Measurements from ENCODE around the gene SLC6A3. TPM values are rescaled to one million over a fixed set of nuclear protein-coding genes. Genes with fewer than 3 reads are reported as not detected.

SLC6A3 gene
- total and polyA plus RNA-seq, 4 donors: 0.30 to 1.1 (median 0.90) TPM

- no peak for TF ChIP-seq CTCF (IDR thresholded peaks at IDR 0.05; ENCODE audit: control extremely low read depth, extremely low read depth)
- Histone ChIP-seq H3K36me3 (ENCODE audit: control insufficient read depth in 4 of 4, insufficient read depth in 4 of 4, low read length in 4 of 4) (no peaks in the 10 kb centered on the region), H3K4me1 (ENCODE audit: control insufficient read depth in 5 of 5, insufficient read depth in 5 of 5, low read length in 5 of 5) (peaks cover 0 to 24% (median 5%) of the 10 kb centered on the region in 5 donors), H3K9ac (ENCODE audit: insufficient read depth in 1 of 2, low read length in 2 of 2) (no peak overlapping the region), H3K27ac (ENCODE audit: low read depth in 1 of 2, low read length in 1 of 2) (no peak overlapping the region), H3K27me3 (ENCODE audit: control insufficient read depth in 3 of 3, insufficient read depth in 3 of 3, low read length in 2 of 3) (peaks cover 0 to 24% (median under 1%) of the 10 kb centered on the region in 3 donors), H3K4me3 (no peak overlapping the region), H3K9me3 (ENCODE audit: control insufficient read depth in 4 of 4, insufficient read depth in 3 of 4, low read length in 3 of 4) (peaks cover 0 to 3% (median 0%) of the 10 kb centered on the region in 4 donors)
- no peak for ATAC-seq (ENCODE audit: insufficient read depth, low FRiP score)
- WGBS, 2 donors: 84 to 86% methylated on average over 17 of the region's 17 CpGs
- DNase-seq: no peak
Measured at GRCh38 chr5:1383344-1383743, 61.9 kb downstream of the SLC6A3 start.

- TF ChIP-seq CTCF (IDR thresholded peaks at IDR 0.05; ENCODE audit: control extremely low read depth, extremely low read depth): no peak
- no peaks in the 10 kb centered on the region for H3K36me3 ChIP-seq (ENCODE audit: control insufficient read depth in 4 of 4, insufficient read depth in 4 of 4, low read length in 4 of 4)
- 83 to 92% methylated on average over 18 of the region's 18 CpGs for WGBS, 2 donors
- peaks cover 0 to 14% (median 0%) of the 10 kb centered on the region in 3 donors for H3K27me3 ChIP-seq (ENCODE audit: control insufficient read depth in 3 of 3, insufficient read depth in 3 of 3, low read length in 2 of 3)
- no peaks in the 10 kb centered on the region for H3K9me3 ChIP-seq (ENCODE audit: control insufficient read depth in 4 of 4, insufficient read depth in 3 of 4, low read length in 3 of 4)
- peaks cover 0 to 29% (median 5%) of the 10 kb centered on the region in 5 donors for H3K4me1 ChIP-seq (ENCODE audit: control insufficient read depth in 5 of 5, insufficient read depth in 5 of 5, low read length in 5 of 5)
- no peak overlapping the region for H3K4me3 ChIP-seq
- DNase-seq: no peak
- ATAC-seq (ENCODE audit: insufficient read depth, low FRiP score): no peak
- no peak overlapping the region for H3K9ac ChIP-seq (ENCODE audit: insufficient read depth in 1 of 2, low read length in 2 of 2)
- H3K27ac ChIP-seq (ENCODE audit: low read depth in 1 of 2, low read length in 1 of 2): no peak overlapping the region
Measured at GRCh38 chr5:1382248-1382700, 63.0 kb downstream of the SLC6A3 start.

GRCh38 chr5:1381370-1382247 lies 63.6 kb downstream of the SLC6A3 start:
- Histone ChIP-seq H3K27me3 (ENCODE audit: control insufficient read depth in 3 of 3, insufficient read depth in 3 of 3, low read length in 2 of 3) (peaks cover 0 to 8% (median 0%) of the 10 kb centered on the region in 3 donors), H3K9ac (ENCODE audit: insufficient read depth in 1 of 2, low read length in 2 of 2) (no peak overlapping the region), H3K9me3 (ENCODE audit: control insufficient read depth in 4 of 4, insufficient read depth in 3 of 4, low read length in 3 of 4) (no peaks in the 10 kb centered on the region), H3K4me1 (ENCODE audit: control insufficient read depth in 5 of 5, insufficient read depth in 5 of 5, low read length in 5 of 5) (peaks cover 0 to 35% (median 5%) of the 10 kb centered on the region in 5 donors), H3K27ac (ENCODE audit: low read depth in 1 of 2, low read length in 1 of 2) (no peak overlapping the region), H3K36me3 (ENCODE audit: control insufficient read depth in 4 of 4, insufficient read depth in 4 of 4, low read length in 4 of 4) (no peaks in the 10 kb centered on the region), H3K4me3 (no peak overlapping the region)
- DNase-seq (no peak), ATAC-seq (ENCODE audit: insufficient read depth, low FRiP score) (no peak)
- WGBS, 2 donors: 89 to 93% methylated on average over 25 of the region's 25 CpGs
- no peak for TF ChIP-seq CTCF (IDR thresholded peaks at IDR 0.05; ENCODE audit: control extremely low read depth, extremely low read depth)

Measured in lung (tissue), 12 donors.